Activated naive CD8-positive, alpha-beta T cell treated with anti-CD3 and anti-CD28 coated beads, Interleukin-2, amount 50 U/mL, for 24 hours (primary cell): ENCODE results near the gene SLC40A1.

ENCODE experiments used
- ATAC-seq: fragments of 150-1000 bp; cut with Tn5 transposase; one replicate; pipeline ENCODE4 v1.10.0; 2021
- DNase-seq: peaks from one replicate; pipeline ENCODE4 v3.0.0; 2021
- H3K27ac Mint-ChIP-seq: one replicate; pipeline ENCODE4 v1.8.0; 2021; ENCODE audit warnings: mild to moderate bottlenecking, mixed read lengths
- H3K27me3 Mint-ChIP-seq: one replicate; pipeline ENCODE4 v1.8.0; 2021; ENCODE audit warnings: mixed read lengths
- H3K36me3 Mint-ChIP-seq: one replicate; pipeline ENCODE4 v1.8.0; 2021; ENCODE audit warnings: low read depth, mixed read lengths
- H3K4me1 Mint-ChIP-seq: one replicate; pipeline ENCODE4 v1.8.0; 2021; ENCODE audit warnings: mixed read lengths
- H3K4me3 Mint-ChIP-seq: one replicate; pipeline ENCODE4 v1.8.0; 2021; ENCODE audit warnings: mild to moderate bottlenecking, moderate library complexity, mixed read lengths
- H3K9me3 Mint-ChIP-seq: one replicate; pipeline ENCODE4 v1.8.0; 2021; ENCODE audit warnings: mixed read lengths

The SLC40A1 gene

DNA sequence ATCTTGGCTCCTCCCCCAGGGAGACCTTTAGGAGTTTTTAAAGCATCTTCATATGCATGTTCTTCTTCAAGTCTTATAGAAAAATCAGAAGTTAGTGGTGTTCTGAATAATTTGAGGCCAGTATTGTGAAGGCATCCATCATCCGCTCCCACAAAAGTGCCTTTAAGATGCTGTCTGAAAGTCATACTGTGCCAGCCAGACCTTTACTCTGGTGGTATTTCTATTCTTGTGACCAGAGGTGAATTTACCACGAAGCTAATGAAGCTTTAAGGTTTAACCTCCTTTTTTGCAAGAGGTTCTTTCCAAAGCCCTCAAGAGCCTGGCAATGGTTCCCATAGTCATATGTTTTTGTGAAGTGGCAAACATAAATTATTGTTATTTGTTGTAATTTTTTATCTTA, 54.3 kb downstream of the SLC40A1 start:
- Mint-ChIP-seq H3K4me3 (no peak overlapping the region), H3K27me3 (no peaks in the 10 kb centered on the region), H3K36me3 (no peaks in the 10 kb centered on the region), H3K27ac (no peak overlapping the region), H3K4me1 (no peaks in the 10 kb centered on the region), H3K9me3 (no peaks in the 10 kb centered on the region)
- DNase-seq (no peak), ATAC-seq (no peak)

DNA sequence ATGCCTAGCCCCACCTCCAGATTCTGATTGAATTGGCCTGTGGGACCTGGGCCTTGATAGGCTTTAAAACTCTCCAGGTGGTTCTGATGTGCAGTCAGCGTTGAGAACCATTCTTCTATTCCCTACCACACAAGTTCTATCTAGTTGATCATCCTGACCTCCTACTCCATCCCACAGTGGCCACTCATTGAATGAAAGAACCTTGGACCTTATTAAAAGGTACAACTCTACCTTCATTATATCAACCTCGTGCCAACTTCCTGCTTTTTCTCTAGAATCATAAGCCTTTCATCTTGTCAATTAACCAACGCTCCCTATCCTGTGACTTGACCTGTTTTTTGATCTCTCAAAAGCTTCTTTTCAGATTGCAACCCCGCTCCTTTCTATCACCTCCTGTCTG, 55.8 kb downstream of the SLC40A1 start:
- Mint-ChIP-seq H3K36me3 (no peaks in the 10 kb centered on the region), H3K4me1 (no peaks in the 10 kb centered on the region), H3K9me3 (no peaks in the 10 kb centered on the region), H3K27ac (no peak overlapping the region), H3K27me3 (no peaks in the 10 kb centered on the region), H3K4me3 (no peak overlapping the region)
- no peak for ATAC-seq
- DNase-seq = no peak

DNA sequence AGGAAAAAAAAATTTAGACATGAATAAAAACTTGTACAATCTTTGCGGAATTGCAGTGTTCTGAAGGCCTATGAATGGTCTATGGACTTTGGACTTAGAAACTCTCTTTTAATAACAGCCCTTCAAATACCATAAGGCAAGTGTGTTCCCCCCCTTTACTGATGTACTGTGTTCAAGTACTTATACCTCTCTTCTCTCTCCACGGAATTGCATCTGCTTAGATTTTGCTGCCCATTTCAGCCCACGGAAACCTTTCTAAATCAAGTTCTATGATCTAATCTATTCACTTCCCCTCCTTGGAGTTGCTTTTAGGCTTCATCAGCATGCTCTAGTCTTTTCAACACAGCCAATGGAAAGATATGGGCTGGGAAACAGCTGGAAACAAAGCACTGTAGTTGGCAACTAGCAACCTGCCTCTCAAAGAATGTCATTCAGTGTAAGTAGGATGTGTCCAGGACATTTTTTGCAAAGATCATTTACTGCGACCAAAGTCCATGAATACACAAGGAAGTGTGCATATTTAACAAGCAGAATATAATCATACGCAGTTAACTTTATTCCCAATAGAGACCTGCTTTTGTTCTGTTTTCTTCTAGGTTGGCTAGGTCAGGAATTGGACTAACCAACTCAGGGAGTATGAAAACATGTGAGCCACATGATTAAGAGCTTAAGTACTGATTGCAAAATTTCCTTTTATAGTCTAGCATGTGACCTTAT, 58.0 kb downstream of the SLC40A1 start:
- DNase-seq (no peak), ATAC-seq (no peak)
- no peak overlapping the region for H3K27ac Mint-ChIP-seq
- peaks cover 4% of the 10 kb centered on the region for H3K27me3 Mint-ChIP-seq
- no peaks in the 10 kb centered on the region for H3K9me3 Mint-ChIP-seq
- no peak overlapping the region for H3K4me3 Mint-ChIP-seq
- no peaks in the 10 kb centered on the region for H3K36me3 Mint-ChIP-seq
- H3K4me1 Mint-ChIP-seq = no peaks in the 10 kb centered on the region

DNA sequence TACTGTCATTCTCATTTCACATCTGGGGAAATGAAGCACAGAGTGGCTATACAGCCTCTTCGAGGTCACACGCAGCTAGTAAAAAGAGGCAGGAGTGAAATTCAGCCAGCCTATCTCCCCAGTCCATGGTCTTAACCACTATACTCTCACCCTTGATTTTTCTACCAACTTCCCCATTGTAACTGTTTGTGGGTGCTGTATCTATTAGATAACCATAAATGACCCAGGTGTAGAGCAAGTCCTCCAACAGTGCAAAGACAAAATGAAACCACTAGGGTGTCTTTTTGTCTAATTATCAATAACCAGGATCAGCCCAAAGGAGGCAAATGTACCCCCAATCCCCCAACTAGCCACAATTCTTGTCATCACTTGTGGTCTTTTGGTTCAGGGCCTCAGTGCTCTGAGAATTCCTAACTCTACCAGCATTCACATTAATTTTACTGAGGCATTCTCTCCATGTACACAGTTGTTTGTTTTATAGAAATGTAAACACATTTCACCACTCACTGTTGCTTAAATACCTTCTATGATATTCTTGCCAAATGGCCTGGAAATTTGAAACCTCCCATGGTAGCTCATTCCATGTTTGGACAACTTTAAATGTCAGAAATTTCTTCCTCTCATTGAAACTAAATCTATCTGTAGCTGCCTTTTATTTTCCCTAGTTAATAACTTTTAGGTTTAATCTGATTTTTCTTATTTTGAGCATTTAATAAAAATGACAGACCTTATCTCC, 58.7 kb downstream of the SLC40A1 start:
- Mint-ChIP-seq H3K4me1 (no peaks in the 10 kb centered on the region), H3K27me3 (peaks cover 9% of the 10 kb centered on the region), H3K4me3 (no peak overlapping the region), H3K27ac (no peak overlapping the region), H3K9me3 (peaks cover 6% of the 10 kb centered on the region), H3K36me3 (no peaks in the 10 kb centered on the region)
- ATAC-seq (no peak), DNase-seq (no peak)

DNA sequence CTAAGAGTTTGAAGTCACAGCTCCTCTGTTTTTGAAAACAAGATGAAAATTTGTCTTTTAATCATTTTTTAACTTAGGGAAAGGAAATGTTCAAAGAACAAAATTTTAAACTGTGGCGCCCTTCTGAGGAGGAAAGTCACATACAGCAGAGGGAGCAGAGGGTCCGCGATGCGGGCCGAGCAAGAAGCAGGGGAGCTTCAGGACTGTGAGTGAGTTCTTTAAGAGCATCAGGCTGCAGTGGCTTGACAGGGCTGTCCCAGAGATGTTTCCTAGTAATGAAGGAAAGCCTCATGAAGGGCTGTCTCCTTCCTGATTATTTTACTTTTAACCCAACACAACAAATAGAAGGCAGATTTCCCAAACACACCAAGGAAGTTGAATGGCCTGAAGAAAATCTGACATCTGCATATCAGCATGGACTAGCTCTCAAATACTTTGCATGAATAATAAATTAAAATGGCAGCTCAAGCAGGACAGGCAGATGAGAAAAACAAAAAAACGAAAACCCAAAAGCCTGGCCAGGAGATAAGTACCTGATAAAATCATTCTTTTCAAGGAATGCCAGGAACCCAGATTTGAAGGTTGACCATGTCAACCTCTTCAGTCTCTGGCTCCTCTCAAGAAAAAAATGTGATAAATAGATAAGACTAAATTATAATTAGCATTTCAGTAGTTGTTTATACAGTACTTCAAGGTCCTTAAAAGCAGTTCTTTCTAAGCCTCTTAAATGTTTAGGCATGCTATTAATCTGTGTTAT, 60.8 kb downstream of the SLC40A1 start:
- DNase-seq (no peak), ATAC-seq (no peak)
- Mint-ChIP-seq H3K9me3 (peaks cover 6% of the 10 kb centered on the region), H3K27me3 (peaks cover 11% of the 10 kb centered on the region), H3K4me3 (no peak overlapping the region), H3K36me3 (no peaks in the 10 kb centered on the region), H3K4me1 (no peaks in the 10 kb centered on the region), H3K27ac (no peak overlapping the region)

DNA sequence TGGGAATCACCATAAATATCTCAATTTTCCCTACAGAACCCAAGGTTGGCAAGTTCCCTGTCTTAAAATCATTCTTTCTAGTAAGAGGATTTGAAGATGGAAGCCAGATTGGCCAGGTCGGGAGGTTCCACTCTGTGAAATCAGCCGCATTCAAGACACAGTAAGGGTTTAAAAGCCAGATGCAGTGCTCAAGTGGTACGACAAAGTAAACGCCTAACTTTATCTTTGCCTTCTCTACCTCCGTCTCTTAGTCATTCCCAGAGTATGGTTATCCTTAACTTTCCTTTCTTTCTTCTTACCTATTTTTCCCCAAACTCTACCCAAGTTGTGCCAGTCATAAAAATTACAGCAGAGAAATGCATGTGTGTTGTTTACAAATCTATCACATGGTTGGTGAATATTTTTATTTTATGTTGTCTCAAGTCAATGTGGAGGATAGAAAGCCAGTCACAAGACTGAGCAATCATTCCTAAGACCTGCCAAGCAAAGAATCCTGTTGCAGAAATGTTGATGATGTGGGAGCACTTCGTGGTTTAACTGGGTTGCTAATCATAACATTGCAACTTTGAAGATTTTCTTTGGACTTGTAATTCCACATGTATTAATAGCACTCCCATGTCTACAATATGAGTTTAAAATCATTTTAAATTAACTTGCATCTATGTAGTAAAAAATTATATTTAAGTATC, 62.6 kb downstream of the SLC40A1 start:
- Mint-ChIP-seq H3K27me3 (peaks cover 12% of the 10 kb centered on the region), H3K27ac (no peak overlapping the region), H3K4me3 (no peak overlapping the region), H3K9me3 (peaks cover 6% of the 10 kb centered on the region), H3K4me1 (no peaks in the 10 kb centered on the region), H3K36me3 (no peaks in the 10 kb centered on the region)
- DNase-seq = no peak
- ATAC-seq = no peak

DNA sequence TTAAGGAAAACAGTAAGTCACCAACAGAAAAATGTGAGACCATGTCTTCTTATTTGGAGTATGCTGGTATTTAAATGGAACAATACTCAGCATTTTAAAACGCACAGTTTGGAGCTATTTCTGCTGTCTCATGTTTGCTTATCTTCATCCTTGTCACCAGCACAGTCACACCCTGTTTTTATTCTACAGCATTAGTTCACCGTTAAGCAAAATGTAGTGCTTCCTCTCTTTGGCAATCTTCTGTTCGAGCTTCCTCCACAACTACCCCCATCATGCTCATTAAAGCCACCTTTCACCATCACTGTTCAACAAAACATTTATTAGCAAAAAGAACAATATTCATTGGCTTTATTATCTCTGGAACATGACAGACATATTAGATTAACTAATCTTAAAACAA, 64.0 kb downstream of the SLC40A1 start:
- Mint-ChIP-seq H3K27ac (no peak overlapping the region), H3K4me1 (no peaks in the 10 kb centered on the region), H3K36me3 (no peaks in the 10 kb centered on the region), H3K27me3 (peaks cover 14% of the 10 kb centered on the region), H3K9me3 (peaks cover 6% of the 10 kb centered on the region), H3K4me3 (no peak overlapping the region)
- DNase-seq (no peak), ATAC-seq (no peak)

DNA sequence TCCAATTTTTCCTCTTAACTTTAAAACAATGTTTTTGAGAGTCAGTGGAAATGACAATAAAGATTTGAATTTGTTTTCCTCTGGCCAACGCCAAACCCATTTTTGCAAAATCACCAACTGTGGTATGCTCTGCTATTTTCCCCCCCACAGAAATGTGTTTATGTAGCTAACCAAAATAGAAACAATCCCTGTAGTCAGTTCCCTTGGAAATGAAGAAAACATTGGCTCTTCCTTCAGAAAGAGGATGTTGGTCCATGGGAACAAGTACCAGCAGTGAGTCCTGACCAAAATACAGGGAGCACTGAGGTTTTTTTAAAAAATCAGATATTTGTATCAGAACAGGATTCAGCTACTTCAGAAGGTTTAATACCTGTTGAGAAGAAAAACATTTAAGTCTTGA, 65.3 kb downstream of the SLC40A1 start:
- H3K4me1 Mint-ChIP-seq = no peaks in the 10 kb centered on the region
- no peak for DNase-seq
- H3K27me3 Mint-ChIP-seq = peaks cover 14% of the 10 kb centered on the region
- H3K27ac Mint-ChIP-seq = no peak overlapping the region
- no peaks in the 10 kb centered on the region for H3K36me3 Mint-ChIP-seq
- no peak for ATAC-seq
- no peak overlapping the region for H3K4me3 Mint-ChIP-seq
- peaks cover 6% of the 10 kb centered on the region for H3K9me3 Mint-ChIP-seq

DNA sequence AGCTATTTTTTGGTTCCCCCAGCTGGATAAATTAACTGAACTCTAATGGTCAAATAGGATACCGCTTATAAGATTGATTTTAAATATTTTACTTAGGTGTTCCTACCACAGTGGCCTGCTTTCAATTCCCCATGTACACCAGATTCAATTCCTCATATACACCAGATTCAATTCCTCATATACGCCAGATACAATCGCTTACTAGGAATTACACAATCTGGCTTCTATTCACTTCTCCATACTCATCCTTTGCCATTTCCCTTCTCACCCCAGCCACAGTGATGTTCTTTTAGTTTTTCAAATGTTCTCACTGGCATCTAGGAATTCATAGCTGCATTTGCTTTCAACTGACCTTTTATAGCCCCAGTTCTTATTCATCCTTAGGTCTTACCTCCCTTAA, 66.5 kb downstream of the SLC40A1 start:
- H3K36me3 Mint-ChIP-seq = no peaks in the 10 kb centered on the region
- H3K4me3 Mint-ChIP-seq = no peak overlapping the region
- H3K27ac Mint-ChIP-seq = no peak overlapping the region
- H3K9me3 Mint-ChIP-seq = peaks cover 8% of the 10 kb centered on the region
- H3K27me3 Mint-ChIP-seq = peaks cover 12% of the 10 kb centered on the region
- DNase-seq (no peak), ATAC-seq (no peak)
- H3K4me1 Mint-ChIP-seq = no peaks in the 10 kb centered on the region

DNA sequence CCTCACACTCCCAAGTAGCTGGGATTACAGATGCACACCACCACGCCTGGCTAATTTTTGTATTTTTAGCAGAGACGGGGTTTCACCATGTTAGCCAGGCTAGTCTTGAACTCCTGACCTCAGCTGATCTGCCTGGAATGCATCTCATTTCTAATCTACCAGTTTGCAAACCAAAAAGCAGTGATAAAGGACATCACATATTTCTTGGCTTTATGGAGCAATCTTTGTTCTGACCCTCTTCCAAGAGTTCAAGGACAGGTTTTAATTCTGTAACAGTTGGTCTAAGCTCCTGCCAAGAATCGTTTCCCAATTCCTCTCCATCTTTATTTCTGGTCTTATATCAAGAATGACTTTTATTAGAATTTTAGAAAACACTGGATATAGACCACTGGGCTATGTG, 67.7 kb downstream of the SLC40A1 start:
- Mint-ChIP-seq H3K27ac (no peak overlapping the region), H3K9me3 (peaks cover 16% of the 10 kb centered on the region), H3K36me3 (no peaks in the 10 kb centered on the region), H3K4me3 (no peak overlapping the region), H3K4me1 (no peaks in the 10 kb centered on the region), H3K27me3 (peaks cover 10% of the 10 kb centered on the region)
- ATAC-seq = no peak
- no peak for DNase-seq

DNA sequence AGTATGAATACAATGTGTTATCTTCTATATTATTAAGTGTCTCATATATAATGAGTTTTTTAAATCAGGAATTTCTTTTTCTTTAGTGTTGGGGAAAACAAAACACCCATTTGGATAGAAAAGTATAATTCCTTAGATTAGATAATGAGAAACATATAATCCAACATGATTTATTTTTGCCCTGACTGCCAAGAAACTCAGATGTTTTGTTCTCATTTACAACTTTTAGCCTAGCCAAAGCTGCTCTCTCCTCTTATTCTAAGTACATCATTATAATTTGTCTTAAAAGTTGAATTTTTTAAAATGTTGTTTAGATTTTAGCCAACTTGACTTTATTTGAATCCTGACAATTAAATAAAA, 68.6 kb downstream of the SLC40A1 start:
- H3K36me3 Mint-ChIP-seq = no peaks in the 10 kb centered on the region
- no peaks in the 10 kb centered on the region for H3K4me1 Mint-ChIP-seq
- no peak for DNase-seq
- peaks cover 5% of the 10 kb centered on the region for H3K27me3 Mint-ChIP-seq
- no peak overlapping the region for H3K4me3 Mint-ChIP-seq
- H3K27ac Mint-ChIP-seq = no peak overlapping the region
- peaks cover 9% of the 10 kb centered on the region for H3K9me3 Mint-ChIP-seq
- no peak for ATAC-seq

DNA sequence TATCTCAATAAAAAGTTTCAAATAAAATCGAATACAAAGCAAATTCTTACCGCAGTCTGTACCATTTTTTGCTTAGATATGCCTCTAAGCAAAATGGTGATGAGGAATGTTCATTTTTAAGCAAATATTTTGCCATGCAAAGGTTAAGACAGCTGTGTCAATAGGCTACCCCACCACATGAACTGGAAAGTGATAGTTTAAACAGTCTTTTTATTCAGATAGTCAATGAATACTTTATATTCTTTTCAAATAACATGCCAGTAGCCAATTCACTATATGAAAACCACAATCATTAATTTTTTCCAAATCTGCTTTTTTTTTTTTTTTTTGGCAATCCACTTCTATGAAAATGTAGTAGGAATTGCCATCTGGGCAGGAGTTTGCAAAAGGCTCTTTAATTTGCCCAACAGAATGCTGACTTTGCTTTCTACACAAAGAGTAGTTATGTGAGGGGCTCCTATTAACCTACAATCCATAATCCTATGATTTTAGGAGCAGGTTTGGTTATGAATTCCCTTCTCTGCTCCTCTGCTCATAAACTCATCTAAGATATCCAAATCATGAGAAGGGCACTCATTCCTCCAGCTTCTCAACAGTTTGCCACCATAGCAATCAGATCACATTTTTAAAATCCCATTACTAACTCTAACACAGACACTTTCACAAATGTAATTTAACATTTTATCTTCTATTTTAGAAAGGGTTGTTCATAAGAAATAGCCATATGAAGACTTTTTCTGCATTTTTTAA, 69.2 kb downstream of the SLC40A1 start:
- Mint-ChIP-seq H3K4me3 (no peak overlapping the region), H3K27ac (no peak overlapping the region), H3K4me1 (peaks cover 4% of the 10 kb centered on the region), H3K27me3 (peaks cover 3% of the 10 kb centered on the region), H3K9me3 (peaks cover 9% of the 10 kb centered on the region), H3K36me3 (no peaks in the 10 kb centered on the region)
- DNase-seq (no peak), ATAC-seq (no peak)
